Stimulated activated CD4-positive, alpha-beta T cell treated with anti-CD3 and anti-CD28 coated beads, Interleukin-2, amount 100 ng/mL, for 24 hours (primary cell): ENCODE data around the gene SPAAR.
"Not testable (repeated sequence)": the region's sequence is repeated elsewhere in the genome, so short reads cannot be mapped to it uniquely, and the experiment has no call there.

ENCODE experiments used
- DNase-seq, 2 donors: peaks; one replicate each; pipeline ENCODE4 v3.0.0-alpha.2; 2020

The SPAAR gene

GRCh38 chr9:35905051-35905781 lies 4.1 kb upstream of the SPAAR start:
- no peak for DNase-seq

- DNase-seq: no peak
These were observed 3.2 kb upstream of the SPAAR start, which contains the start of gene HRCT1 for GRCh38 chr9:35905912-35906679. Gene HRCT1 (plus strand): TSS chr9:35906202. CDS start chr9:35906288, 86 bp downstream.

- DNase-seq: no peak
These were observed 2.2 kb upstream of the SPAAR start for GRCh38 chr9:35906923-35907699.

- no peak for DNase-seq
These were observed 1.4 kb upstream of the SPAAR start for GRCh38 chr9:35907711-35908503.

- no peak for DNase-seq
These were observed 675 bp upstream of the SPAAR start for GRCh38 chr9:35908504-35909125.

- no peak for DNase-seq
These were observed 660 bp downstream of the SPAAR start for GRCh38 chr9:35909687-35910612.

GRCh38 chr9:35910613-35911359 lies 1.5 kb downstream of the SPAAR start:
- peak; percentile 45 to 52 for DNase-seq

GRCh38 chr9:35911690-35912089 lies 2.4 kb downstream of the SPAAR start:
- no peak for DNase-seq

GRCh38 chr9:35912791-35913400 lies 3.6 kb downstream of the SPAAR start:
- no peak for DNase-seq

GRCh38 chr9:35913429-35913828 lies 4.1 kb downstream of the SPAAR start:
- not testable (repeated sequence) for DNase-seq

- no peak for DNase-seq
These were observed 5.1 kb downstream of the SPAAR start for GRCh38 chr9:35914301-35914807.

- DNase-seq: no peak
These were observed 6.5 kb downstream of the SPAAR start for GRCh38 chr9:35915681-35916294.

GRCh38 chr9:35917261-35917660 lies 8.0 kb downstream of the SPAAR start:
- no peak for DNase-seq

GRCh38 chr9:35918780-35919179 lies 9.5 kb downstream of the SPAAR start:
- no peak for DNase-seq

- DNase-seq: no peak
These were observed 10.1 kb downstream of the SPAAR start for GRCh38 chr9:35919212-35920008.

- no peak for DNase-seq
These were observed 10.8 kb downstream of the SPAAR start for GRCh38 chr9:35920051-35920620.

- DNase-seq: no peak
These were observed 14.3 kb downstream of the SPAAR start for GRCh38 chr9:35923598-35923926.
